IgD-negative memory B cell (primary cell): Measurements from ENCODE around the gene PTPN18. TPM values are rescaled to one million over a fixed set of nuclear protein-coding genes. Genes with fewer than 3 reads are reported as not detected.
A peak's percentile ranks its signal among the peaks of the same experiment; 100 is the strongest.
"Not testable (repeated sequence)": the region's sequence is repeated elsewhere in the genome, so short reads cannot be mapped to it uniquely, and the experiment has no call there.

ENCODE experiments used
- H3K27ac Mint-ChIP-seq, 3 donors: one replicate each; pipeline ENCODE4 v1.8.0; 2020 to 2022; ENCODE audit warnings: mild to moderate bottlenecking in 3 of 3, mixed read lengths in 3 of 3, moderate library complexity in 1 of 3
- H3K27me3 Mint-ChIP-seq: one replicate; pipeline ENCODE4 v1.8.0; 2021; ENCODE audit warnings: mixed read lengths
- H3K36me3 Mint-ChIP-seq: one replicate; pipeline ENCODE4 v1.8.0; 2020; ENCODE audit warnings: mild to moderate bottlenecking, mixed read lengths
- H3K4me1 Mint-ChIP-seq, 3 donors: one replicate each; pipeline ENCODE4 v1.8.0; 2020 to 2022; ENCODE audit warnings: mixed read lengths in 3 of 3, mild to moderate bottlenecking in 1 of 3
- H3K4me3 Mint-ChIP-seq, 4 donors: one replicate each; pipeline ENCODE4 v1.8.0; 2020 to 2022; ENCODE audit warnings: mild to moderate bottlenecking in 4 of 4, mixed read lengths in 4 of 4, moderate library complexity in 3 of 4
- H3K9me3 Mint-ChIP-seq, 3 donors: one replicate each; pipeline ENCODE4 v1.8.0; 2020 to 2021; ENCODE audit warnings: mixed read lengths in 3 of 3, mild to moderate bottlenecking in 1 of 3
- polyA plus RNA-seq: library from polyadenylated mRNA; unstranded; fragments of 300-500 nt; fragmentation: Illumina TruSeq; gene quantifications from one replicate; pipeline ENCODE4 v1.2.3, GENCODE V29; 2021

The PTPN18 gene, protein sequence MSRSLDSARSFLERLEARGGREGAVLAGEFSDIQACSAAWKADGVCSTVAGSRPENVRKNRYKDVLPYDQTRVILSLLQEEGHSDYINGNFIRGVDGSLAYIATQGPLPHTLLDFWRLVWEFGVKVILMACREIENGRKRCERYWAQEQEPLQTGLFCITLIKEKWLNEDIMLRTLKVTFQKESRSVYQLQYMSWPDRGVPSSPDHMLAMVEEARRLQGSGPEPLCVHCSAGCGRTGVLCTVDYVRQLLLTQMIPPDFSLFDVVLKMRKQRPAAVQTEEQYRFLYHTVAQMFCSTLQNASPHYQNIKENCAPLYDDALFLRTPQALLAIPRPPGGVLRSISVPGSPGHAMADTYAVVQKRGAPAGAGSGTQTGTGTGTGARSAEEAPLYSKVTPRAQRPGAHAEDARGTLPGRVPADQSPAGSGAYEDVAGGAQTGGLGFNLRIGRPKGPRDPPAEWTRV
- polyA plus RNA-seq: 124 TPM

- no peaks in the 10 kb centered on the region for H3K27me3 Mint-ChIP-seq
- H3K27ac Mint-ChIP-seq: peak within 1 kb of the TSS in 1 of 3 donors; percentile 17
- H3K36me3 Mint-ChIP-seq: peaks cover 6% of the 10 kb centered on the region
- peaks cover 1 to 4% (median 2%) of the 10 kb centered on the region in 3 donors for H3K9me3 Mint-ChIP-seq
- H3K4me1 Mint-ChIP-seq: peaks cover 21 to 27% (median 22%) of the 10 kb centered on the region in 3 donors
- peak within 1 kb of the TSS; percentile 83 to 90 (median 86) for H3K4me3 Mint-ChIP-seq
Measured at GRCh38 chr2:130355578-130356431, at the start of gene PTPN18. Gene PTPN18 (plus strand): TSS chr2:130356056. CDS start chr2:130356108, 52 bp downstream.

- H3K27ac Mint-ChIP-seq: no peak overlapping the region
- H3K36me3 Mint-ChIP-seq: peaks cover 3% of the 10 kb centered on the region
- H3K4me1 Mint-ChIP-seq: peaks cover 4 to 5% (median 5%) of the 10 kb centered on the region in 3 donors
- H3K4me3 Mint-ChIP-seq: no peak overlapping the region
- no peaks in the 10 kb centered on the region for H3K27me3 Mint-ChIP-seq
- H3K9me3 Mint-ChIP-seq: peaks cover 0 to 2% (median 0%) of the 10 kb centered on the region in 3 donors
Measured at GRCh38 chr2:130307850-130308249, 48.0 kb upstream of the PTPN18 start.

DNA sequence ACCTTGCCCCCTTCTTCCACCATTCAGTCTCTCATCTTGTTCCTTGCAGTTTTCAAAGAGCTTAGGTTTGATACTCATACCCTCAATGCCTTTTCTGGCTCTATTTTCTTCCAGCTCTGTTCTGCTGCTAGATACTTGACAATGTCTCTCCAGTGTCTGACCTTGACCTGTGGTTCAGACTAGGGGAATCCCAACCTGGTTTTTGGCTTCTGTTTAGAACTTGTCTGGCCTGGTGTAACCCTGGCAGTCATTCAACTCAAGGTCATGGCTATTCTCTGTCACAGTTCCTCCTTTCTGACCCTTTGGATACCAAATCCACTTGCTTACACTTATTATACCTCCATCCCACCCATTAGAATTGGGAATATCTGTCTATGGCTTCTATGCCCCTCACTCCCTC, 45.0 kb upstream of the PTPN18 start:
- H3K4me3 Mint-ChIP-seq: no peak overlapping the region
- peaks cover 3% of the 10 kb centered on the region for H3K36me3 Mint-ChIP-seq
- H3K27ac Mint-ChIP-seq: no peak overlapping the region
- H3K9me3 Mint-ChIP-seq: no peaks in the 10 kb centered on the region
- no peaks in the 10 kb centered on the region for H3K4me1 Mint-ChIP-seq
- peaks cover 3% of the 10 kb centered on the region for H3K27me3 Mint-ChIP-seq

DNA sequence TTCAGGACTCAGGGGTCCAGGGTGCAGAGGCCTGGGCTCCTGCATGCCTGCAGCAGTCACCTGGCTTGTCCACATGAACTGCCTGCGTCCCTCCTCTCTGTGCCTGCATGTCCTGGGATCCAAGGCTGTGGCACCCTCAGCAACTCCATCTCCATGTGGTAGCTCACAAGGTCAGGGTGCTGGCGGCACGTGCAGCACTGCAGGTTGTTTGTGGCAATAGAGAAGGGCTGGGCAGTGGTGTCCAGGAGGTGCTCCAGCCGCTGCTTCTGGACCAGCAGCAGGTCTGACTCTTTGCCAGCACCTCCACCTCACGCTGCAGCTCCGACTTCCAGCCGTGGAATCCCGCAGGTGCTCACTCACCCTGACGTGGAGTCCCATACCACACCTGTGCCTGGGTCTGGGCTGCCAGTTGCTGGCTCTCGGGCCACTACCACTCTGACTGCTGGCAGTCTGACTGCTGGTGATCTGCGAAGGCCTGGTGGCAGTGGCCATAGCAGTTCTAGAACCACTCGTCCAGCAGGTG, 42.0 kb upstream of the PTPN18 start:
- no peaks in the 10 kb centered on the region for H3K36me3 Mint-ChIP-seq
- H3K27me3 Mint-ChIP-seq: peaks cover 4% of the 10 kb centered on the region
- H3K9me3 Mint-ChIP-seq: no peaks in the 10 kb centered on the region
- H3K27ac Mint-ChIP-seq: no peak overlapping the region
- no peaks in the 10 kb centered on the region for H3K4me1 Mint-ChIP-seq
- no peak overlapping the region for H3K4me3 Mint-ChIP-seq

GRCh38 chr2:130314377-130314776, 41.5 kb upstream of the PTPN18 start:
- Mint-ChIP-seq H3K9me3 (no peaks in the 10 kb centered on the region), H3K27me3 (peaks cover 4% of the 10 kb centered on the region), H3K4me1 (no peaks in the 10 kb centered on the region), H3K4me3 (no peak overlapping the region), H3K36me3 (no peaks in the 10 kb centered on the region), H3K27ac (no peak overlapping the region)

DNA sequence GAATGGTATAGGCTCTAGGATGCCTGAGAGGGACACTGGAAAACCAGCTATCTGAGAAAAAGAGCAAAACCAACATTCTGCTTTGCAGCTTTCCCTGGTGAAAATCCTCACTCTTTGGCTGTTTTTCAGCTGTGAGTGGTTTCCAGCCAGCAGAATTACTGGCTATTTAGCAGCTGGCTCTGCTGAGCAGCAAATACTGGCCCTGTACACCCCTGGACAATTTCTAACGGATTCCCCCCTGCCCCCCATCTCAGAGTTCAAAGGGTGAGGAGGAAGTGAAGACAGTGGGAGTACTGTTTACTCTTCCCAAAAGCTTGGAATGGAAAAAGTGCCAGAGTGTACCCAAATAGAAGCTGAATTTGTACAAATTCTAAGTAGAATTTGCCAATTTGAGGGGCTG, 39.3 kb upstream of the PTPN18 start:
- no peak overlapping the region for H3K27ac Mint-ChIP-seq
- H3K9me3 Mint-ChIP-seq: no peaks in the 10 kb centered on the region
- H3K27me3 Mint-ChIP-seq: peaks cover 6% of the 10 kb centered on the region
- no peaks in the 10 kb centered on the region for H3K36me3 Mint-ChIP-seq
- H3K4me3 Mint-ChIP-seq: no peak overlapping the region
- H3K4me1 Mint-ChIP-seq: no peaks in the 10 kb centered on the region

DNA sequence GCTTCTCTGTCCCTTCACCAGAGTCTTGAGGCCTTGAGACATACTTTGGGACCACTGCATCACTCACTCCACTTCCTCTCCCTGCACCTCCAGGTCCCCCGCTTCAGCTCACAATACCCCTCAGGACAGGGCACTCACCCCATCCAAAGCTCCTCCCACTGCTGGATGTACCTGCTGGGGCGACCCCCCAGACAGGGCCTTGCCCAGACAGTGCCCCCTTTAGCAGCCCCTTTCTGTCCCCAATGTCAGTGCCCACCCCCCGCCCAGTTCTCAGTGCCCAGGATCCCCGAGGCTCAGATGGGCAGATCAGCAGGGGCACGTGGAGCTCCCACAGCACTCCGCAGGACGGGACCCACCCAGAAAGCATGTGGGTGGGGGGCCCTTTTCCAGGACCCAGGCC, 37.0 kb upstream of the PTPN18 start:
- Mint-ChIP-seq H3K36me3 (no peaks in the 10 kb centered on the region), H3K9me3 (no peaks in the 10 kb centered on the region), H3K27me3 (peaks cover 10% of the 10 kb centered on the region), H3K27ac (no peak overlapping the region), H3K4me1 (no peaks in the 10 kb centered on the region), H3K4me3 (no peak overlapping the region)

GRCh38 chr2:130319536-130319935, 36.3 kb upstream of the PTPN18 start:
- Mint-ChIP-seq H3K36me3 (no peaks in the 10 kb centered on the region), H3K27ac (no peak overlapping the region), H3K4me3 (no peak overlapping the region), H3K9me3 (no peaks in the 10 kb centered on the region), H3K4me1 (no peaks in the 10 kb centered on the region), H3K27me3 (peaks cover 10% of the 10 kb centered on the region)

DNA sequence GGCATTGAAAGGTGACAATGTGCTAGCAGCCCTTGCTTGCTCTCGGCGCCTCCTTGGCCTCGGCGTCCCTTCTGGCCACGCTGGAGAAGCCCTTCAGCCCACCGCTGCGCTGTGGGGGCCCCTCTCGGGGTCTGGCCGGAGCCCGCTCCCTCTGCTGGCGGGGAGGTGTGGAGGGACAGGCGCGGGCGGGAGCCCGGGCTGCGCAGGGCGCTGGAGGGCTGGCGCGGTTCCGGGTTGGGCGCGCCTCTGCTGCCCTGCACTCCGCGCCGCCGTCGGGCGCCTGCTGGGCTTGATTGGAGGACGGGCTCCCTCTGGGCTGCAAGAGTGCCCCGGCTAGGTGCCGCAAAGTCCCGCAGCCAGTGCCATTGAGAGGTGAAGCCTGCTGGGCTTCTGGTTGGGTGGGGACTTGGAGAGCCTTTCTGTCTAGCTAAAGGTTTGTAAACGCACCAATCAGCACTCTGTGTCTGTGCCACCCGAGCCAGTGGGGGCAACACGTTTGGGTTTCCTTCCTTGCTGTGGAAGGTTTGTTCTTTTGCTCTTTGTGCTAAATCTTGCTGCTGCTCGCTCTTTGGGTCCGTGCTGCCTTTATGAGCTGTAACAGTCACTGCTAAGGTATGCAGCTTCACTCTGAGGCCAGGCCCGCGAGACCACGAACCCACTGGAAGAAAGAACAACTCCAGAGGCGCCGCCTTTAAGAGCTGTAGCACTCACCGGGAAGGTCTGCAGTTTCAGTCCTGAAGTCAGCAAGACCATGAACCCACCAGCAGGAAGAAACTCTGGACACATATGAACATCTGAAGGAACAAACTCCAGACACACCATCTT, 27.9 kb upstream of the PTPN18 start:
- no peaks in the 10 kb centered on the region for H3K36me3 Mint-ChIP-seq
- H3K27me3 Mint-ChIP-seq: peaks cover 26% of the 10 kb centered on the region
- peaks cover 6 to 7% (median 6%) of the 10 kb centered on the region in 3 donors for H3K4me1 Mint-ChIP-seq
- no peak overlapping the region for H3K27ac Mint-ChIP-seq
- H3K4me3 Mint-ChIP-seq: peak overlapping the region in 1 of 4 donors; percentile 66
- no peaks in the 10 kb centered on the region for H3K9me3 Mint-ChIP-seq

GRCh38 chr2:130328710-130329109, 27.1 kb upstream of the PTPN18 start:
- Mint-ChIP-seq H3K4me1 (peaks cover 6 to 7% (median 6%) of the 10 kb centered on the region in 3 donors), H3K4me3 (no peak overlapping the region), H3K27me3 (peaks cover 23% of the 10 kb centered on the region), H3K9me3 (no peaks in the 10 kb centered on the region), H3K36me3 (no peaks in the 10 kb centered on the region), H3K27ac (no peak overlapping the region)

DNA sequence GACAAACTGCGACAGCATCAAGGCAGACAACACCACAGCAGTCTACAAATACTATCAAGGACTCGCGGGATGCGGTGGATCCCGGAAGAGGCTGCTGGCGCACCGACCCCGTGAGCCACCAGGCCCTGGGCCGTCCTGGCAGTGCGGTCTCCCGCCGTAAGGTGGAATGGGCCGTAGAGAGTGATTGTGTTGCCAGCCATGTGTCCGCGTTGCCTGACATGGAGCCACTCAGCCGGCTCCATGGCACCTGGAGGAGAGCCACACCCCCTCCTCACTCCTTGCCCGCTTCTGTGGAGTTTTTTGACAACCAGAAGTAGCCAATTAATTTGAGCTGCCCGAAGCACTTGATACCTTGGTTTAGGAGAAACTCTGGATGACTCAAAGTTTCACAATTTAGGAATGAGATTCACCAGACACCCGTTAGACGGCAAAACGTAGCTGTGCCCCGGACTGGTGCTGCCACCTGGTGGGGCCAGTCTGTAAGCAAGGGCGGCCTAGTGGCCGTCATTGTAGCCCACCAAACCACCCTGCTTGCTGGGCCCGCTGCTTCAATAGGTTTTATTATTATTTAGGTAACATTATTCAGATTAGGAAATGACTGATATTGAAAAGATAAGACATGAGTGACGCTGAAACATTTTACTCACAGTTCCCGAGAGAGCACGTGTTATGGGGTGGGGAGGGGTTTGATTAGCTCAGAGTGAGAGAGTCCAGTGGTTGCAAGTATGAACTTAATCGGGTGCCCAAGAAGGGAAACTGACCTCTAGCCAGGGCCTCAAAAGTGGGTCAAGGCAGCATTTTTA, 23.4 kb upstream of the PTPN18 start:
- H3K9me3 Mint-ChIP-seq: no peaks in the 10 kb centered on the region
- peaks cover 6 to 12% (median 7%) of the 10 kb centered on the region in 3 donors for H3K4me1 Mint-ChIP-seq
- H3K36me3 Mint-ChIP-seq: no peaks in the 10 kb centered on the region
- H3K27ac Mint-ChIP-seq: peak overlapping the region in 2 of 3 donors; percentile 41 to 65
- peak overlapping the region in 3 of 4 donors; percentile 11 to 85 (median 52) for H3K4me3 Mint-ChIP-seq
- H3K27me3 Mint-ChIP-seq: peaks cover 20% of the 10 kb centered on the region

DNA sequence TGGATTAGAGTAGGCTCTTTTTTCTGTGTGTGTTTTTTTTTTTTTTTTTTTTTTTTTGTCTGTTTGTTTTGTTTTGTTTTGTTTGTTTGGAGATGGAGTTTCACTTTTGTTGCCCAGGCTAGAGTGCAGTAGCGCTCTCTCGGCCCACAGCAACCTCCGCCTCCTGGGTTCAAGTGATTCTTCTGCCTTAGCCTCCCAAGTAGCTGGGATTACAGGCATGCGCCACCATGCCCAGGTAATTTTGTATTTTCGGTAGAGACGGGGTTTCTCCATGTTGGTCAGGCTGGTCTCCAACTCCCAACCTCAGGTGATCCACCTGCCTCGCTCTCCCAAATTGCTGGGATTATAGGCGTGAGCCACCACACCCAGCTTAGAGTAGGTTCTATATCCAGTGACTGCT, 22.6 kb upstream of the PTPN18 start:
- not testable (repeated sequence) for H3K9me3 Mint-ChIP-seq, H3K36me3 Mint-ChIP-seq
- peak overlapping the region in 2 of 3 donors; percentile 20 to 65 for H3K27ac Mint-ChIP-seq
- H3K4me3 Mint-ChIP-seq: peak overlapping the region in 1 of 4 donors; percentile 44
- peaks cover 6 to 12% (median 7%) of the 10 kb centered on the region in 3 donors for H3K4me1 Mint-ChIP-seq
- H3K27me3 Mint-ChIP-seq: peaks cover 17% of the 10 kb centered on the region

- Mint-ChIP-seq H3K4me1 (peaks cover 6 to 12% (median 7%) of the 10 kb centered on the region in 3 donors), H3K27ac (no peak overlapping the region), H3K27me3 (peaks cover 15% of the 10 kb centered on the region), H3K9me3 (no peaks in the 10 kb centered on the region), H3K36me3 (no peaks in the 10 kb centered on the region), H3K4me3 (peak overlapping the region in 1 of 4 donors; percentile 44)
Measured at GRCh38 chr2:130334026-130334425, 21.8 kb upstream of the PTPN18 start.

DNA sequence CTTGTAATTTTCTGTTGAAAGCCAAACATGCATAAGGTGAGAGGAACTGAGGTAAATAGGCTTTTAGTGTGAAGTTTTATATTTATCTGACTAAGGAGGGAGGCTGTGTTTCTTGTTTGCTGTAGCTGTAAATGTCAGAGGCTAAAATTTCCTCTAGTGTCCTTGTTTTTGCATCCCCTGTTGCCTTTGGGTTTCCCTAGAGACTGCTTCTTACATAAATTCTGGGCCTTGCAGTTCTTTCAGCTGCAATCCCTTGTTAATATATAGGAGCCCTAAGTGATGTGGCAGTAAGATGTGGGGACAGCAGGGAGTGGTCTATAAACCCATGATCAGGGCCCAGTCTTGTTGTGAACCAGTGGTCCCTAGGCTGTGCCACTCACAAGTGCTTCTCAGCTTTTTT, 20.6 kb upstream of the PTPN18 start:
- H3K9me3 Mint-ChIP-seq: no peaks in the 10 kb centered on the region

More for the DNA sequence above, 20.6 kb upstream of the PTPN18 start:
- Mint-ChIP-seq H3K27ac (no peak overlapping the region), H3K36me3 (no peaks in the 10 kb centered on the region), H3K27me3 (peaks cover 12% of the 10 kb centered on the region), H3K4me3 (peak overlapping the region in 1 of 4 donors; percentile 64), H3K4me1 (peaks cover 6 to 12% (median 7%) of the 10 kb centered on the region in 3 donors)
